Liver (tissue), 9 donors: Measurements from ENCODE around the gene RAB1A. TPM values are rescaled to one million over a fixed set of nuclear protein-coding genes. Genes with fewer than 3 reads are reported as not detected.

ENCODE experiments used
- DNase-seq: peaks from one replicate; pipeline ENCODE4 v3.0.0-alpha.2; 2017; ENCODE audit warnings: low spot score
- H3K27ac ChIP-seq, 2 donors: one replicate each; pipeline ENCODE4 v1.7.0; 2013; ENCODE audit warnings: inconsistent platforms in 2 of 2, low read length in 2 of 2, control low read depth in 1 of 2, low read depth in 1 of 2, mild to moderate bottlenecking in 1 of 2
- H3K27me3 ChIP-seq, 4 donors: one replicate each; pipeline versions ENCODE4 v1.6.1 to v1.7.0; 2013; ENCODE audit warnings: low read length in 3 of 4, inconsistent platforms in 1 of 4, mild to moderate bottlenecking in 1 of 4, moderate library complexity in 1 of 4; ENCODE audit not compliant: control insufficient read depth in 4 of 4, insufficient read depth in 4 of 4
- H3K36me3 ChIP-seq, 4 donors: one replicate each; pipeline versions ENCODE4 v1.6.1 to v1.7.0; 2013; ENCODE audit warnings: low read length in 3 of 4, mild to moderate bottlenecking in 3 of 4, low read depth in 1 of 4, moderate library complexity in 1 of 4; ENCODE audit not compliant: control insufficient read depth in 4 of 4, insufficient read depth in 3 of 4
- H3K4me1 ChIP-seq, 4 donors: one replicate each; pipeline versions ENCODE4 v1.6.1 to v1.7.0; 2013; ENCODE audit warnings: low read length in 3 of 4, mild to moderate bottlenecking in 3 of 4, moderate library complexity in 1 of 4; ENCODE audit not compliant: control insufficient read depth in 4 of 4, insufficient read depth in 4 of 4
- H3K4me3 ChIP-seq, 3 donors: one replicate each; pipeline versions ENCODE4 v1.6.1 to v1.7.0; 2013; ENCODE audit warnings: low read length in 3 of 3, control low read depth in 1 of 3, low read depth in 1 of 3, mild to moderate bottlenecking in 1 of 3
- H3K9ac ChIP-seq, 2 donors: one replicate each; pipeline ENCODE4 v1.7.0; 2013; ENCODE audit warnings: low read length in 2 of 2, mild to moderate bottlenecking in 2 of 2, moderate library complexity in 2 of 2, control low read depth in 1 of 2, low read depth in 1 of 2
- H3K9me3 ChIP-seq, 4 donors: one replicate each; pipeline versions ENCODE4 v1.6.1 to v1.7.0; 2013; ENCODE audit warnings: low read length in 3 of 4; ENCODE audit not compliant: control insufficient read depth in 4 of 4
- ATF3 ChIP-seq: IDR thresholded peaks from 2 replicates; pipeline ENCODE4 v1.6.1; 2016; ENCODE audit warnings: antibody characterized with exemption
- CTCF ChIP-seq: fragments of 150-350 bp; IDR thresholded peaks from 2 replicates; pipeline ENCODE4 v1.5.1; 2017; ENCODE audit warnings: improper control_type of control experiment, low read depth, low read length; ENCODE audit not compliant: missing input control
- FOXA2 ChIP-seq: IDR thresholded peaks from 2 replicates; pipeline ENCODE4 v1.6.1; 2016; ENCODE audit warnings: antibody characterized with exemption
- GABPA ChIP-seq, 2 donors: IDR thresholded peaks in 1 of 2; conservative IDR thresholded peaks in 1 of 2; 2 replicates each; pipeline ENCODE4 v1.6.1; 2016; ENCODE audit warnings: antibody characterized with exemption in 2 of 2, mild to moderate bottlenecking in 1 of 2, moderate library complexity in 1 of 2
- HNF4A ChIP-seq, 2 donors: conservative IDR thresholded peaks; 2 replicates each; pipeline ENCODE4 v1.6.1; 2016; ENCODE audit warnings: antibody characterized with exemption in 2 of 2, mild to moderate bottlenecking in 2 of 2
- JUND ChIP-seq, 2 donors: IDR thresholded peaks; 2 replicates each; pipeline ENCODE4 v1.6.1; 2016; ENCODE audit warnings: antibody characterized with exemption in 2 of 2
- MAX ChIP-seq: IDR thresholded peaks from 2 replicates; pipeline ENCODE4 v1.6.1; 2016; ENCODE audit warnings: antibody characterized with exemption
- NR2F2 ChIP-seq: IDR thresholded peaks from 2 replicates; pipeline ENCODE4 v1.6.1; 2016; ENCODE audit warnings: antibody characterized with exemption
- RAD21 ChIP-seq, 2 donors: IDR thresholded peaks; 2 replicates each; pipeline ENCODE4 v1.6.1; 2016; ENCODE audit warnings: antibody characterized with exemption in 2 of 2, mild to moderate bottlenecking in 2 of 2
- RXRA ChIP-seq, 2 donors: IDR thresholded peaks; 2 replicates each; pipeline ENCODE4 v1.6.1; 2017 to 2018; ENCODE audit warnings: antibody characterized with exemption in 2 of 2, mild to moderate bottlenecking in 1 of 2
- SP1 ChIP-seq: IDR thresholded peaks from 2 replicates; pipeline ENCODE4 v1.6.1; 2018; ENCODE audit warnings: antibody characterized with exemption, mild to moderate bottlenecking
- TAF1 ChIP-seq: conservative IDR thresholded peaks from 2 replicates; pipeline ENCODE4 v1.6.1; 2016; ENCODE audit warnings: antibody characterized with exemption, mild to moderate bottlenecking
- YY1 ChIP-seq: IDR thresholded peaks from 2 replicates; pipeline ENCODE4 v1.6.1; 2016; ENCODE audit warnings: antibody characterized with exemption, mild to moderate bottlenecking
- ZBTB33 ChIP-seq: IDR thresholded peaks from 2 replicates; pipeline ENCODE4 v1.6.1; 2016; ENCODE audit warnings: antibody characterized with exemption
- WGBS: extraction: QIAGEN DNeasy Blood & Tissue Kit; methylation state at CpG from one replicate; pipeline ENCODE4 v1.1.7; 2013; 5-methylcytosine and 5-hydroxymethylcytosine counted together
- polyA plus RNA-seq, 2 donors: library from polyadenylated mRNA; stranded (reverse) in 1 of 2; unstranded in 1 of 2; fragments of 200-250 nt in 1 of 2; fragments of >200 nt in 1 of 2; fragmentation: Nextera tagmentation in 1 of 2; extraction: Ambion mirVana in 1 of 2; gene quantifications; one replicate each; pipeline versions ENCODE4 v1.2.1 to v1.2.3, GENCODE V29; 2013 to 2015
- total RNA-seq, 2 donors: library from RNA; depleted of rRNA; stranded (reverse); fragments of >200 nt; gene quantifications; one replicate each; pipeline ENCODE4 v1.2.3, GENCODE V29; 2014
- TF ChIP-seq, protein P1 (sequence below): IDR thresholded peaks from 2 replicates; pipeline ENCODE4 v1.6.1; 2016; ENCODE audit warnings: antibody characterized with exemption, mild to moderate bottlenecking
- donor health status: healthy.
- donor health status: healthy.
- donor health status: healthy.
- donor health status: healthy.
- donor health status: healthy.

The RAB1A gene
- total and polyA plus RNA-seq, 4 donors = 52.8 to 89.7 (median 77.8) TPM

DNA sequence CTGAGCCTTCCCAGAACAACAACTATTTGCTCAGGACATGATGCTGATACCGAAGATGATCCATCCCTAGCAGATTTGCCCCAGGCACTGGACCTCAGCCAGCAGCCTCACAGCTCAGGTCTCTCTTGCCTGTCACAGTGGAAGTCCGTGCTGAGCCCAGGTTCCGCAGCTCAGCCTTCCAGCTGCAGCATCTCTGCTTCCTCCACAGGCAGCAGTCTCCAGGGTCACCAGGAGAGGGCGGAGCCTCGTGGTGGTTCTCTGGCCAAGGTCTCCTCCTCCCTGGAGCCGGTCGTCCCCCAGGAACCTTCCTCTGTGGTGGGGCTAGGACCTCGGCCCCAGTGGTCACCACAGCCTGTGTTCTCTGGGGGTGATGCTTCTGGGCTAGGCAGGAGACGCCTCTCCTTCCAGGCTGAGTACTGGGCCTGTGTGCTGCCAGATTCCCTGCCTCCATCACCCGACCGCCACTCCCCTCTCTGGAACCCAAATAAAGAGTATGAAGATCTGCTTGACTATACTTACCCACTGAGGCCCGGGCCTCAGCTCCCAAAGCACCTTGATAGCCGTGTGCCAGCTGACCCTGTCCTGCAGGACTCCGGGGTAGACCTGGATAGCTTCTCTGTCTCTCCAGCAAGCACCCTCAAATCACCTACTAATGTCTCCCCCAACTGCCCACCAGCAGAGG is 58.3 kb downstream of the RAB1A start:
- no peak for DNase-seq
- Histone ChIP-seq H3K4me3 (no peak overlapping the region), H3K27ac (no peak overlapping the region), H3K9me3 (no peaks in the 10 kb centered on the region), H3K27me3 (no peaks in the 10 kb centered on the region), H3K36me3 (peaks cover 0 to 11% (median 6%) of the 10 kb centered on the region in 4 donors), H3K4me1 (peaks cover 2 to 13% (median 11%) of the 10 kb centered on the region in 4 donors), H3K9ac (no peak overlapping the region)
- WGBS = 76% methylated on average over 14 of the region's 14 CpGs
- TF ChIP-seq ATF3 (no peak), MAX (no peak), YY1 (no peak), HNF4A (conservative IDR thresholded peaks at IDR 0.05) (no peak), SP1 (no peak), RAD21 (IDR thresholded peaks at IDR 0.05) (peak in 1 of 2 donors; percentile 41), NR2F2 (no peak), GABPA (IDR thresholded peaks at IDR 0.05 in 1 of 2, conservative IDR thresholded peaks at IDR 0.05 in 1 of 2) (no peak), CTCF (peak; percentile 26), ZBTB33 (no peak), JUND (IDR thresholded peaks at IDR 0.05) (no peak), TAF1 (no peak), FOXA2 (no peak)

- peaks cover 0 to 11% (median 6%) of the 10 kb centered on the region in 4 donors for H3K36me3 ChIP-seq
- no peak for DNase-seq
- 90% methylated on average over 6 of the region's 6 CpGs for WGBS
- H3K4me1 ChIP-seq = peaks cover 0 to 9% (median 5%) of the 10 kb centered on the region in 4 donors
- no peaks in the 10 kb centered on the region for H3K27me3 ChIP-seq
- no peak overlapping the region for H3K9ac ChIP-seq
- TF ChIP-seq, protein P1, sequence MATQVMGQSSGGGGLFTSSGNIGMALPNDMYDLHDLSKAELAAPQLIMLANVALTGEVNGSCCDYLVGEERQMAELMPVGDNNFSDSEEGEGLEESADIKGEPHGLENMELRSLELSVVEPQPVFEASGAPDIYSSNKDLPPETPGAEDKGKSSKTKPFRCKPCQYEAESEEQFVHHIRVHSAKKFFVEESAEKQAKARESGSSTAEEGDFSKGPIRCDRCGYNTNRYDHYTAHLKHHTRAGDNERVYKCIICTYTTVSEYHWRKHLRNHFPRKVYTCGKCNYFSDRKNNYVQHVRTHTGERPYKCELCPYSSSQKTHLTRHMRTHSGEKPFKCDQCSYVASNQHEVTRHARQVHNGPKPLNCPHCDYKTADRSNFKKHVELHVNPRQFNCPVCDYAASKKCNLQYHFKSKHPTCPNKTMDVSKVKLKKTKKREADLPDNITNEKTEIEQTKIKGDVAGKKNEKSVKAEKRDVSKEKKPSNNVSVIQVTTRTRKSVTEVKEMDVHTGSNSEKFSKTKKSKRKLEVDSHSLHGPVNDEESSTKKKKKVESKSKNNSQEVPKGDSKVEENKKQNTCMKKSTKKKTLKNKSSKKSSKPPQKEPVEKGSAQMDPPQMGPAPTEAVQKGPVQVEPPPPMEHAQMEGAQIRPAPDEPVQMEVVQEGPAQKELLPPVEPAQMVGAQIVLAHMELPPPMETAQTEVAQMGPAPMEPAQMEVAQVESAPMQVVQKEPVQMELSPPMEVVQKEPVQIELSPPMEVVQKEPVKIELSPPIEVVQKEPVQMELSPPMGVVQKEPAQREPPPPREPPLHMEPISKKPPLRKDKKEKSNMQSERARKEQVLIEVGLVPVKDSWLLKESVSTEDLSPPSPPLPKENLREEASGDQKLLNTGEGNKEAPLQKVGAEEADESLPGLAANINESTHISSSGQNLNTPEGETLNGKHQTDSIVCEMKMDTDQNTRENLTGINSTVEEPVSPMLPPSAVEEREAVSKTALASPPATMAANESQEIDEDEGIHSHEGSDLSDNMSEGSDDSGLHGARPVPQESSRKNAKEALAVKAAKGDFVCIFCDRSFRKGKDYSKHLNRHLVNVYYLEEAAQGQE = no peak
- TF ChIP-seq SP1 = no peak
- no peak for TF ChIP-seq RXRA (IDR thresholded peaks at IDR 0.05)
- no peak for TF ChIP-seq TAF1
- no peak overlapping the region for H3K27ac ChIP-seq
- no peak overlapping the region for H3K4me3 ChIP-seq
- H3K9me3 ChIP-seq = no peaks in the 10 kb centered on the region
These were observed 59.0 kb downstream of the RAB1A start for GRCh38 chr2:65070856-65071255.
